T-helper 1 cell treated with Interleukin-12 subunit alpha and Interleukin-12 subunit beta and Interleukin-4 antibody, amounts not matched to agents 30 μg/mL and 1 μg/mL, for 36 hours (primary cell): ENCODE data around the gene ANKDD1A.
A peak's percentile ranks its signal among the peaks of the same experiment; 100 is the strongest.

Experiments
- H3K27ac Mint-ChIP-seq: one replicate; pipeline ENCODE4 v1.8.0; 2021; ENCODE audit warnings: mild to moderate bottlenecking, mixed read lengths
- H3K27me3 Mint-ChIP-seq: one replicate; pipeline ENCODE4 v1.8.0; 2021; ENCODE audit warnings: low read depth, mixed read lengths
- H3K36me3 Mint-ChIP-seq: one replicate; pipeline ENCODE4 v1.8.0; 2021; ENCODE audit warnings: low read depth, mixed read lengths
- H3K4me1 Mint-ChIP-seq: one replicate; pipeline ENCODE4 v1.8.0; 2021; ENCODE audit warnings: low read depth, mixed read lengths
- H3K4me3 Mint-ChIP-seq: one replicate; pipeline ENCODE4 v1.8.0; 2021; ENCODE audit warnings: mild to moderate bottlenecking, moderate library complexity, mixed read lengths
- H3K9me3 Mint-ChIP-seq: one replicate; pipeline ENCODE4 v1.8.0; 2021; ENCODE audit warnings: mixed read lengths

The ANKDD1A gene

DNA sequence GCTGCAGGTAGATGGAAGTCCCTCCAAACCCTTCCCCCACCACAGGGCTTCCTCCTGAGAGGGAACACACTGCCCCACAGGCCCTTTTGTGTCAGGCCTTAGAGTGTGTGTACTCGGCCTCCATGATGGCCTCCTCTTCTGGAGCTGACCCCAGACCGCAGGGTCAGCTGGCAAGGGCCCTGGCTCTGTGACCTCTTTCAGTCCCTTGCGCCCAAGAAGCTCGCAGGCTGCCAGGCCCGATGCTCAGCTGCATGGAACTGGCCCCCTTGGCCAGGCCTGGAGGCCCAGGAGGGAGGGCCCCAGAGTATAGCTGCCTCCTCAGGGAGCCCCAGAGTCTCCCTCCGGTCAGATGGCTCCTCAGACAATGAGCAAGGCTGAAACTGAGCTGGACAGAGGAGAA lies 23.4 kb upstream of the ANKDD1A start:
- H3K4me1 Mint-ChIP-seq = peaks cover 43% of the 10 kb centered on the region
- peaks cover 4% of the 10 kb centered on the region for H3K36me3 Mint-ChIP-seq
- no peaks in the 10 kb centered on the region for H3K9me3 Mint-ChIP-seq
- H3K27ac Mint-ChIP-seq = no peak overlapping the region
- H3K4me3 Mint-ChIP-seq = no peak overlapping the region
- no peaks in the 10 kb centered on the region for H3K27me3 Mint-ChIP-seq

- H3K36me3 Mint-ChIP-seq = no peaks in the 10 kb centered on the region
- no peaks in the 10 kb centered on the region for H3K27me3 Mint-ChIP-seq
- peaks cover 57% of the 10 kb centered on the region for H3K4me1 Mint-ChIP-seq
- H3K27ac Mint-ChIP-seq = peak overlapping the region; percentile 97
- H3K9me3 Mint-ChIP-seq = no peaks in the 10 kb centered on the region
- H3K4me3 Mint-ChIP-seq = peak overlapping the region; percentile 82
Measured at GRCh38 chr15:64891561-64891960, 20.1 kb upstream of the ANKDD1A start.

DNA sequence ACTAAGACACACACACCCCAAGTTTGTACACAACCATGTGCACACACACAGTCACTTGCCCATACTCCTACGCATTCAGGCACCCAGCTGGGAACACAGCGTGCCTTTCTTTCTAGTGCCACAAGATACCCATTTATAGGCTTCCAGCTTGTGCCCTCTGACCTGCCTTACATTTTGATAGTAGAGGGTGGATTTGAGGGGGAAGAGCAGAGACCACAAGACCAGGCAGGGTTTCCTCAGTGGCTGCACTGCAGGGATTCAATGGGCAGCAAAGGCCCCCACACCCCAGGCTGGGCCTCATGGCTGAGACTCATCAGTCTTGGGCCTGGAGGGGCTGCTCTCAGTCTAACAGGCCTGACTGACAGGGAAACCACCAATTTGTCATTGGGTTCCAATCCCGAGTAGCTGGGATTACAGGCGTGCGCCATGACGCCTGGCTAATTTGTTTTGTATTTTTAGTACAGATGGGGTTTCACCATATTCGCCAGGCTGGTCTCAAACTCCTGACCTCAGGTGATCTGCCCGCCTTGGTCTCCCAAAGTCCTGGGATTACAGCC lies 18.8 kb upstream of the ANKDD1A start:
- Mint-ChIP-seq H3K4me1 (peaks cover 68% of the 10 kb centered on the region), H3K9me3 (no peaks in the 10 kb centered on the region), H3K4me3 (peak overlapping the region; percentile 82), H3K27ac (peak overlapping the region; percentile 97), H3K27me3 (no peaks in the 10 kb centered on the region), H3K36me3 (no peaks in the 10 kb centered on the region)

DNA sequence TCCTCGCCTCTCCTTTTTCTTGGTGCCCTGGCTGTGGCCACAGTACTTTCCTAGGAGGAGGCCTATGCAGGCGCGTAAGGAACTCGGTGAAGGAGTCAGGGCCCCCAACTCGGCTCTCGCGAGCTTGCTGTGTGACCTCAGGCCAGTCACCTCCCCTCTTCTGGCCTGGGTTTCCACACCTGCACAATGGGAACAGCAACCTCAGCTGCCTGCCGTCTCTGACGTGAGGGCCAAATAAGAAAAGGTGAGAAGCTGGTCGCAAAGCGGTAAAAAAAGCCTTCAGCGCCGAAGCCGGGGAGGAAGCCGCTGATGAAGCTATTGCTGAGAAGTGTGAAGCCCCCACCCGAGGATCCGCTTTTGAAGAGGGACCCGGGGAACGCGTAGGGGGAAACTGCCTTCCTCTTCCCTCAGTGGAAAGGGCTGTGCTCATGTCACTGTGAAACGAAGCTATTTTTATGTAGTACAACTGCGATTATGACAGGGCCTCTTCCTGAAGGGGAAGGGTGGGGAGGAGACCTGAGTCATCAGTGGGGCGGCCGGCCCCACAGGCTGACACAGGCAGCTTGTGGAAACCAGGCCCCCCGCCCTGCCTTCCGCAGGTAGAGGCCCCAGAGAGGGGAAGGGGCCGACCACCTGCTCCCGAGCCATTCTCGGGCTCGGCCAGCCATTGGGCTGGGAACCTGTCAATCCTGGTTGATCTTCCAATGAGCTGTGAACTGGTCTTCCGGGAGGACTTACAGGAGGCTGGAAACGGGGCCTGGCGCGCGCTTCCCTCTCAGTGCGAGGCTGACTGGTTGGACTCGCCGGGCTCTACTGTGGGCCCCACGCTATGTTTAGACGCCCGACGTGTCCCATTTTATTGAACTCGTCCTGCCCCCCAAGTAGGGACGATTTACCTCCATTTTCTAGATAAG lies 18.0 kb upstream of the ANKDD1A start:
- Mint-ChIP-seq H3K4me3 (peak overlapping the region; percentile 82), H3K27me3 (no peaks in the 10 kb centered on the region), H3K9me3 (no peaks in the 10 kb centered on the region), H3K4me1 (peaks cover 72% of the 10 kb centered on the region), H3K36me3 (no peaks in the 10 kb centered on the region), H3K27ac (peak overlapping the region; percentile 97)

DNA sequence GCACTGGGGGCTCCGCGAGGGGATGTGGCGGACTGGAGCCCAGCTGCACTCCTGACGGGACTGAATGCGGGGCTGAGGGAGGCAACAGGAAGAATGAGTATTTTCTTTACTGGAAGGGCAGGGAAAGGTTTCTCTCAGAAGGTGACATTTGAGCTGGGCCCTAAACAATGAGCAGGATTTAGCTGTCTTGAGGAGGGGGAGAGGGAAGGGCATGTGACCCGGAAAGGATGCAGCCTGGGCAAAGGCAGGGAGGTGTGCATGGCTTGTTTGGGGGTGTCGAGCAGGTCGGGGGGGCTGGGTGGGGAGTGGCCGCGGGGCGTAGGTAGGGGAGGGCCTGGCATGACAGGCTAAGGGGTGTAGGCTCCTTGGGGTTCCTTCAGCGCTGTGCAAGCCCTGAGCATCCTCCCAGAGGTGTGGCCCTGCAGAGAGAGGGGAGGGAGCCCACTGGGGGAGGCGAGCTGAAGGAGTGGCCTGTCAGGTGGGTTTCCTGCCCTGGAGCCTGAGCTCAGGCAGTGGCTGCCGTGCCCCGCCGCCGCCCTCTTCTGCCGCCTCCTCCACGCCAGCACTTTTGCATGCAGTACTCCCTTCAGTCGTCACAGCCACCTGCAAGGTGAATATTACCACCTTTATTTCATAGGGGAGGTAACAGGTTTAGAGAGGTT lies 17.2 kb upstream of the ANKDD1A start:
- Mint-ChIP-seq H3K9me3 (no peaks in the 10 kb centered on the region), H3K4me3 (peak overlapping the region; percentile 82), H3K36me3 (peaks cover 3% of the 10 kb centered on the region), H3K27me3 (no peaks in the 10 kb centered on the region), H3K27ac (peak overlapping the region; percentile 97), H3K4me1 (peaks cover 76% of the 10 kb centered on the region)

- peaks cover 76% of the 10 kb centered on the region for H3K4me1 Mint-ChIP-seq
- peak overlapping the region; percentile 82 for H3K4me3 Mint-ChIP-seq
- peaks cover 3% of the 10 kb centered on the region for H3K36me3 Mint-ChIP-seq
- no peaks in the 10 kb centered on the region for H3K9me3 Mint-ChIP-seq
- H3K27ac Mint-ChIP-seq = peak overlapping the region; percentile 97
- no peaks in the 10 kb centered on the region for H3K27me3 Mint-ChIP-seq
Measured at GRCh38 chr15:64895285-64896065, 16.2 kb upstream of the ANKDD1A start.

DNA sequence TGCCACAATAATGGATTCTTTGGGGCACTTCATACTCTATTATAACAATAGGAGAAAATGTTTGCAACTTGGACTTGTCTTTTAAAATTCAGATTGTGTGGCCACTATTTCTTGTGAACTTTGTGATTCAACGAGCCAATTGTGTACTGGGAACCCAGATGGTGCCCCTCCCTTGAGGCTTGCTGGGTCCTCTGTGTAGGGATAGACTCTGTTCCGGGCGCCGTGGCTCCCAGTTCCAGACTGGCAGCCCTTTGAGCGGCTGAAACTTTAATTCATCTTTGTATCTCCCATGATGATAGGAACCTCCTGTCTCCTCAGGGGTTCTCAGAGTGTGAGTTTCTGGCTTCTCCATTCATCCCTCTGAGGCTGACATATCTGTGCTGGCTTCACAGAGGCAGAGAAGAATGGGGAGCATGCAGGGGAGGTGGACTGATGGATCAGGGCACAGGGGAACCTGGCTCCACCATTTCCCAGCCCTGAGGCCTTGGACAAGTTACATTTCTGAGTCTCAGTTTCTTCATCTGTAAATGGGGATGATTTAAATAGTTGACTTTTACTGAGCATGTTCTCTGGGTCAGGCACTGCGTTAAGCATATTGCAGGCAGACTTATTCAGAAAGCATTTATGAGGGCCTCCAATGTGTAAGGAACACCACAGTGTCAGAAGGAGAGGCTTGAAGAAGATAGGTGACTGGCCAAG lies 15.2 kb upstream of the ANKDD1A start:
- peaks cover 7% of the 10 kb centered on the region for H3K9me3 Mint-ChIP-seq
- H3K4me3 Mint-ChIP-seq = peak overlapping the region; percentile 82
- peaks cover 69% of the 10 kb centered on the region for H3K4me1 Mint-ChIP-seq
- no peaks in the 10 kb centered on the region for H3K27me3 Mint-ChIP-seq
- peaks cover 9% of the 10 kb centered on the region for H3K36me3 Mint-ChIP-seq
- H3K27ac Mint-ChIP-seq = peak overlapping the region; percentile 97

DNA sequence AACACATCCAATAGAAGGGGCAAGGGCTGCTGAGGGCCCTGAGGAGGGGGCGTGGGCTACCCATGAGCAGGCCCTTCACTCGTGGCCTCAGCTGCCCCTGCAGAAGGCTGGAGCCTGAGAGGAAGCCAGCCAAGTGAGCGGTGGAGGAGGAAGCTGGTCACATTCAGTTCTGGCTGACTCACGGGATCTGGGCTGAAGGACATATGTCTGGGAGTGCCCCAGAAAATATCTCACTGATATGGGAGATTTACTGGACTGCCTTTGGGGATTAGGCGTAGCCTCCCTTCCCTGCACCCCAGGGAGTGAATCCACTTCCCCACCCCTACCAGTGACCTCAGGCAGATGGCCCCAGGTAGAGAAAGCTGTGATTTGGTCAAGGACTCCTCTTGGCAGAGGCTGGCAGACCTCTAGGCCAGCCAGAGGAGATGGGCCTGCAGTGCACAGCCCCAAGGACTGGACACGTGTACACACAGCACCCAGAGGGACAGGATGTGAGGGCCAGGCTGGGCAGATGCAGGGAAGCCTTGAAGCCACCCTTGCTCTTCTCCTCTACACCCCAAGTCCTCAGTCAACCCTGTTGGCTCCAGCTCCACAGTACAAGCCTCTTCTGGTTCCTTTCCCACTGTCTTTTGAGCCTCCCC lies 14.2 kb upstream of the ANKDD1A start:
- H3K9me3 Mint-ChIP-seq = peaks cover 10% of the 10 kb centered on the region
- peaks cover 68% of the 10 kb centered on the region for H3K4me1 Mint-ChIP-seq
- H3K27me3 Mint-ChIP-seq = no peaks in the 10 kb centered on the region
- H3K27ac Mint-ChIP-seq = peak overlapping the region; percentile 78
- H3K4me3 Mint-ChIP-seq = no peak overlapping the region
- peaks cover 12% of the 10 kb centered on the region for H3K36me3 Mint-ChIP-seq

GRCh38 chr15:64898406-64898805 lies 13.3 kb upstream of the ANKDD1A start:
- peaks cover 68% of the 10 kb centered on the region for H3K4me1 Mint-ChIP-seq
- peak overlapping the region; percentile 78 for H3K27ac Mint-ChIP-seq
- H3K9me3 Mint-ChIP-seq = peaks cover 10% of the 10 kb centered on the region
- H3K36me3 Mint-ChIP-seq = peaks cover 12% of the 10 kb centered on the region
- H3K4me3 Mint-ChIP-seq = no peak overlapping the region
- H3K27me3 Mint-ChIP-seq = no peaks in the 10 kb centered on the region

DNA sequence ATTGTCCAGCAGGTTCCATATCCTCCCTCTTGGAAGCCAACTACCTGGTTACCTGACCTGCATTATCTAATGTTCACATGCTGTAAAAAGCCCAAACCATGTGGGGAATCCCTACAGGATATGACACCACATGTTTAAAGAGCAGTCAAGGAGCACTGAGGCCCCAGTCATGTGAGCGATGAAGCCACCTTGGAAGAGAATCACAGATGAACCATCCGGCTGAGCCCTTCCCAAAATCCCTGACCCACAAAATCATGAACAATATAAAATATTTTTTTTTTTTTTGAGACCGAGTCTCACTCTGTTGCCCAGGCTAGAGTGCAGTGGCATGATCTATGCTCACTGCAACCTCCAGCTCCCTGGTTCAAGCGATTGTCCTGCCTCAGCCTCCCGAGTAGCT lies 10.6 kb upstream of the ANKDD1A start:
- Mint-ChIP-seq H3K27me3 (no peaks in the 10 kb centered on the region), H3K27ac (peak overlapping the region; percentile 36), H3K4me3 (no peak overlapping the region), H3K36me3 (peaks cover 18% of the 10 kb centered on the region), H3K9me3 (peaks cover 10% of the 10 kb centered on the region), H3K4me1 (peaks cover 56% of the 10 kb centered on the region)

DNA sequence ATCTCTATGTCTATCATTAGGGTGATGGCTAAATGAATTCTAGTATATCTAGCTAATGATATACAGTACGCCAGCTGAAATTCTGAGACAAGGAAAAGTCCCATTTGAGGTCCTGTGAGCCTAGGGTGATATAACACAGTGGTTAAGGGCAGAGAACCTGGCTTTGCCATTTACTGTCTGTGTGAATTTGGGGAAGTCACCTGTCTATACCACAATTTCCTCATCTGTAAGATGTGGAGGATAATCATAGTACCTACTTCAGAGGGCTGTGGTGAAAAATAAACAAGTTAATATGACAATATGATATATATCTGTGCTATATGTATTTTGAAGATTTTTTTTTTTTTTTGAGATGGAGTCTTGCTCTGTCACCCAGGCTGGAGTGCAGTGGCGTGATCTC lies 9.8 kb upstream of the ANKDD1A start:
- Mint-ChIP-seq H3K36me3 (peaks cover 18% of the 10 kb centered on the region), H3K27ac (peak overlapping the region; percentile 20), H3K4me1 (peaks cover 49% of the 10 kb centered on the region), H3K4me3 (no peak overlapping the region), H3K27me3 (no peaks in the 10 kb centered on the region), H3K9me3 (peaks cover 10% of the 10 kb centered on the region)

- Mint-ChIP-seq H3K36me3 (peaks cover 18% of the 10 kb centered on the region), H3K27me3 (no peaks in the 10 kb centered on the region), H3K4me3 (no peak overlapping the region), H3K9me3 (peaks cover 10% of the 10 kb centered on the region), H3K27ac (peak overlapping the region; percentile 28), H3K4me1 (peaks cover 39% of the 10 kb centered on the region)
Measured at GRCh38 chr15:64902863-64903262, 8.8 kb upstream of the ANKDD1A start.

DNA sequence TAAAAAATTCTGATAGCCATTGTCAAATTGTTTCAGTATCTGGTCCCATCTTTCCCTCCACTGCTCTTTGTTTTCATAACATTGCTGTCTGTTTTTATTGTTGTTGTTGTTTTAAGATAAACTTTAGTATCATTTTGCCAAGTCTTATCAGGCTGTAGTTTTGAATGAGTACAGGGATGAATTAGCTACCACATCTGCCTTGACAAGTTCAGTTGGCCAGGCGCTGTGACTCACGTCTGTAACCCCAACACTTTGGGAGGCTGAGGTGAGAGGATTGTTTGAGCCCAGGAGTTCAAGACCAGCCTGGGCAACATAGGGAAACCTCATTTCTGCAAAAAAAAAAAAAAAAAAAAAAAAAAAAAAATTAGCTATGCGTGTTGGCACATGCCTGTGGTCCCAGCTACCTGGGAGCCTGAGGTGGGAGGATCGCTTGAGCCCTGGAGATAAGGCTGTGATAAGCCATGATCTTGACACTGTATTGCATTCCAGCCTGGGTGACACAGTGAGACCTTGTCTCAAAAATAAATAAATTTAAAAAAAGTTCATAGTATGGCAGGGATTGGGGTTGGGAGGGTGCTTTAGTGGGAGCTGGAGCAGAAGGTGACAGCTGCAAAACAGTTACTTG lies 8.3 kb upstream of the ANKDD1A start:
- H3K9me3 Mint-ChIP-seq = peaks cover 10% of the 10 kb centered on the region
- H3K4me3 Mint-ChIP-seq = no peak overlapping the region
- H3K27ac Mint-ChIP-seq = peak overlapping the region; percentile 38
- peaks cover 5% of the 10 kb centered on the region for H3K27me3 Mint-ChIP-seq
- peaks cover 35% of the 10 kb centered on the region for H3K4me1 Mint-ChIP-seq
- peaks cover 18% of the 10 kb centered on the region for H3K36me3 Mint-ChIP-seq
